Psoas muscle (tissue), 8 donors: ENCODE data around the gene GAS2L1. TPM values are rescaled to one million over a fixed set of nuclear protein-coding genes. Genes with fewer than 3 reads are reported as not detected.

Experiments used
- ATAC-seq, 4 donors: fragments of 200-7000 bp; cut with Tn5 transposase; one replicate each; pipeline ENCODE4 v1.9.1; 2020; ENCODE audit warnings: moderate library complexity in 3 of 4, mild to moderate bottlenecking in 2 of 4
- DNase-seq, 2 donors: peaks; one replicate each; pipeline ENCODE4 v3.0.0-alpha.2; 2020
- H3K27ac ChIP-seq: fragments of 200-600 bp; one replicate; pipeline ENCODE4 v1.8.0; 2022
- H3K27me3 ChIP-seq, 3 donors: fragments of 200-600 bp in 1 of 3; one replicate each; pipeline versions ENCODE4 v1.6.1 to v1.8.0; 2013 to 2022; ENCODE audit warnings: low read length in 2 of 3, mild to moderate bottlenecking in 2 of 3, moderate library complexity in 1 of 3; ENCODE audit not compliant: insufficient read depth in 3 of 3
- H3K36me3 ChIP-seq, 2 donors: fragments of 200-600 bp in 1 of 2; one replicate each; pipeline versions ENCODE4 v1.6.1 to v1.8.0; 2013 to 2022; ENCODE audit warnings: low read depth in 1 of 2, mild to moderate bottlenecking in 1 of 2, moderate library complexity in 1 of 2; ENCODE audit not compliant: insufficient read depth in 1 of 2
- H3K4me1 ChIP-seq: fragments of 200-600 bp; one replicate; pipeline ENCODE4 v1.8.0; 2022
- H3K4me3 ChIP-seq: fragments of 200-600 bp; one replicate; pipeline ENCODE4 v1.8.0; 2022; ENCODE audit warnings: mild to moderate bottlenecking
- H3K9me3 ChIP-seq: fragments of 200-600 bp; one replicate; pipeline ENCODE4 v1.8.0; 2022
- WGBS, 3 donors: extraction: QIAGEN DNeasy Blood & Tissue Kit; methylation state at CpG; one replicate each; pipeline versions ENCODE4 v1.1.6 to v1.1.7; 2013; 5-methylcytosine and 5-hydroxymethylcytosine counted together
- intact Hi-C, 2 donors: fragments of 100-400 bp; cut with DNase I; formaldehyde crosslinking; loops; one replicate each; pipeline versions ENCODE4 v1.11.0 to v1.14.2; 2022
- polyA plus RNA-seq, 3 donors: library from polyadenylated mRNA; stranded (reverse); fragments of 200-250 nt; gene quantifications; one replicate each; pipeline ENCODE4 v1.2.3, GENCODE V29; 2013
- total RNA-seq, 4 donors: library from RNA; stranded (reverse); fragmentation: NEBNext Ultra II Directional in 2 of 4; extraction: Animal tissue kit (Norgen Biotek cat#: 25700) in 2 of 4; gene quantifications; one replicate each; pipeline versions ENCODE4 v1.2.1 to v1.2.4, GENCODE V29; 2021 to 2023
- TF ChIP-seq, protein P1 (sequence below): fragments of 200-600 bp; IDR thresholded peaks from one replicate; pipeline ENCODE4 v1.8.0; 2022; ENCODE audit warnings: antibody characterized with exemption
- donor health status: healthy with polysubstance abuse.
- donor health status: DM: no; HTN: no; CAD: no; lungs with moderate emphysema.
- donor health status: Bipolar disorder and iron deficiency.
- donor health status: healthy.
- donor health status: DM: yes; HTN: yes; CAD: no.
- donor health status: DM: no; HTN: no; CAD: no.
- donor health status: DM: no; HTN: no; CAD: no.
- donor health status: DM: yes; HTN: yes; CAD: no.

Gene GAS2L1
- total and polyA plus RNA-seq, 7 donors: 4.6 to 19.8 (median 5.2) TPM

DNA sequence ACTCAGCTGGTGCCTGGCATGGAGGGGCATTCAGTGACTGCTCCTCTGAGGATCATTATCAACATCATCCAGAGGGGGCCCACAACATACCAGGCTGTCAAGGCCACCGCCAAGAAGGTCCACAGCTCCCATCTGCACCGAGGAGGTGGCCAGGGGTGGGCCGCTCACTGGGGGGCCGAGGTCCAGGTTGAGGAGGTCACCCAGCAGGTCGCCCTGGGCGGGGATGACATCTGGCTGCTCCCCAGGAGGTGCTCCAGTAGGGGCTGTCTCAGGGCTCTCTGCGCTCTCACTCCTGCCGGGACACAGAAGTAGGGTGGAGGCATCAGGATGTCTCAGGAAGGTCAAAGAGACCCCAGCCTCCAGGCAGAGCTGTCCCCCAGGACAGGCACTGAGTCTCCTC, 34.1 kb downstream of the GAS2L1 start:
- 93 to 100% (median 98%) methylated on average over 7 to 8 of the region's 8 CpGs for WGBS, 3 donors
- Histone ChIP-seq H3K9me3 (no peaks in the 10 kb centered on the region), H3K27ac (no peak overlapping the region), H3K4me3 (no peak overlapping the region), H3K36me3 (peaks cover 0 to 58% of the 10 kb centered on the region in 2 donors), H3K4me1 (peaks cover 64% of the 10 kb centered on the region), H3K27me3 (no peaks in the 10 kb centered on the region)
- no peak for DNase-seq
- intact Hi-C loops: no loop called here
- TF ChIP-seq, protein P1, sequence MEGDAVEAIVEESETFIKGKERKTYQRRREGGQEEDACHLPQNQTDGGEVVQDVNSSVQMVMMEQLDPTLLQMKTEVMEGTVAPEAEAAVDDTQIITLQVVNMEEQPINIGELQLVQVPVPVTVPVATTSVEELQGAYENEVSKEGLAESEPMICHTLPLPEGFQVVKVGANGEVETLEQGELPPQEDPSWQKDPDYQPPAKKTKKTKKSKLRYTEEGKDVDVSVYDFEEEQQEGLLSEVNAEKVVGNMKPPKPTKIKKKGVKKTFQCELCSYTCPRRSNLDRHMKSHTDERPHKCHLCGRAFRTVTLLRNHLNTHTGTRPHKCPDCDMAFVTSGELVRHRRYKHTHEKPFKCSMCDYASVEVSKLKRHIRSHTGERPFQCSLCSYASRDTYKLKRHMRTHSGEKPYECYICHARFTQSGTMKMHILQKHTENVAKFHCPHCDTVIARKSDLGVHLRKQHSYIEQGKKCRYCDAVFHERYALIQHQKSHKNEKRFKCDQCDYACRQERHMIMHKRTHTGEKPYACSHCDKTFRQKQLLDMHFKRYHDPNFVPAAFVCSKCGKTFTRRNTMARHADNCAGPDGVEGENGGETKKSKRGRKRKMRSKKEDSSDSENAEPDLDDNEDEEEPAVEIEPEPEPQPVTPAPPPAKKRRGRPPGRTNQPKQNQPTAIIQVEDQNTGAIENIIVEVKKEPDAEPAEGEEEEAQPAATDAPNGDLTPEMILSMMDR: no peak
- ATAC-seq: no peak

DNA sequence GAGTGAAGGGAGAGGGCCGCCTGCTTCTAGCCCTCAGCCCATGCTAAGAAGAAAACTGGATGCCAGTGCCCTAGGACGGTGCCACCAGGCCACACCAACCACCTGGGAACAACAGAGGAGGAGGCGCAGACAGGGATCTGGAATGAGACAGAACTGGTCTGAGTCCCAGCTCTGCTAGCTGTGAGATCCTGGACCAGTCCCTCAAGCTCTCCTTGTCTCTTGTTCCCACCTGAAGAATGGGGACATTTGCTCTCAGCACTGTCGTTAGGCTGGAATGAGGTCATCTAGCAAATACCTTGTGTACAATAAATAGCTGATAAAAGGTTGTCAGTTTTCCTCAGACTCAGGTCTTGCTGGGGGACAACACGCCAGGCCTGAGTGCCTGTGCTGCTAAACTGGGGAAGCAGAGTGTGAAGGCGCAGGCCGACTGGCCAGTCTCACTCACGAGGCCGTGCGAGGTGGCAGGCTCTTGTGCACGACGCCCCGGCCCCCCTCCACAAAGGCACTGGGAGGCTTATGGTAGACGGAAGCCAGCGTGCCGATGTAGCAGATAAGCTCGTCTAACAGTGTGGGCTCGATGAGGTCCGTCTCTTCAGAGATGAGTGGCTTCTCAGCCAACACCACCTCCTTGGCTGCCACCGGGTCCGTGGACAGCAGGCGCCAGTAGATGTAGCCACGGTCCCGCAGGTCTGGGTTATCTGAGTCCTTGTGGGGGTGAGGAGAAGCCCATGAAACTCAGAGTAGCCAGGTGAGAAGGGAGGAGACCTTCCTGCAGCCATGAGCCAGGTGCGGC, 34.8 kb downstream of the GAS2L1 start:
- peaks cover 69% of the 10 kb centered on the region for H3K4me1 ChIP-seq
- no peaks in the 10 kb centered on the region for H3K9me3 ChIP-seq
- no peak overlapping the region for H3K27ac ChIP-seq
- ATAC-seq (no peak), DNase-seq (no peak)
- H3K36me3 ChIP-seq: peaks cover 0 to 64% of the 10 kb centered on the region in 2 donors
- intact Hi-C loops: no loop called here
- WGBS, 3 donors: 93 to 97% (median 94%) methylated on average over 25 of the region's 25 CpGs
- no peak overlapping the region for H3K4me3 ChIP-seq
- TF ChIP-seq, protein P1: no peak
- no peaks in the 10 kb centered on the region for H3K27me3 ChIP-seq

DNA sequence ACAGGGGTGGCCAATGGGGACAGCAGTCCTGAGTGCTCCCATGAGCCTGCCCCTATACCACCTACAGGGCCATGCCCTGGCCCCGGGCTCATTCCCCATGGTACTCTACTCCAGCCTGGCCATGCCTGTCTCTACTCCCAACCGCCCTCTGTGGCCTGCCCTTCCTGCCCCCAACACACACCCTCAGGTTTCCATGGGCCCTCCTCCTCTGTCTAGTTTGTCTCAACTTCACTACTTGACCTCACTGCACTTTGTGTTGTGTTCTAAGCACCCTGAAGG, 35.3 kb downstream of the GAS2L1 start:
- intact Hi-C loops: no loop called here
- Histone ChIP-seq H3K4me3 (no peak overlapping the region), H3K27ac (no peak overlapping the region), H3K9me3 (no peaks in the 10 kb centered on the region), H3K27me3 (no peaks in the 10 kb centered on the region), H3K4me1 (peaks cover 69% of the 10 kb centered on the region), H3K36me3 (peaks cover 0 to 64% of the 10 kb centered on the region in 2 donors)
- DNase-seq (no peak), ATAC-seq (no peak)
- 78 to 96% (median 87%) methylated on average over 2 of the region's 2 CpGs for WGBS, 3 donors
- TF ChIP-seq, protein P1: no peak

DNA sequence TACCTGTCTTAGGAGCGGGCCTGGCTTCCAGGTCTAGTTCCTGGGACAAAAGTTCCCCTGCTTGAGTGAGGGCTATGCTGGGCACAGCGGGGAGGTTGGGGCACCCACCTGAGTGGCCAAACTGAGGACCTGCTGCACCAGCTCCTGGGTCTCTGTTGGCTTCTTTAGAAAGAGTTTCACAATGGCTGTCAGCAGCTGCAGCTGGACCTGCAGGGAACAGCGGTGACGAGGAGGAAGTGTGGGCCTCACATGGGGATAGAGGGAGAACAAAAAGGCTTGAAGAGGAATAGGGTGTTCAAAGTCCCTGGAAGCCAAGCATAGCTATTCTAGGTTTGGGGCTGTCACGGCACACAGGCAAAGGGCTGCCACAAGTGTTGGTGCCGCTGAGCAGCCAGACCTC, 35.7 kb downstream of the GAS2L1 start:
- WGBS, 3 donors: 75 to 88% (median 83%) methylated on average over 6 of the region's 6 CpGs
- TF ChIP-seq, protein P1: no peak
- Histone ChIP-seq H3K27me3 (no peaks in the 10 kb centered on the region), H3K9me3 (no peaks in the 10 kb centered on the region), H3K4me3 (no peak overlapping the region), H3K4me1 (peaks cover 69% of the 10 kb centered on the region), H3K27ac (no peak overlapping the region), H3K36me3 (peaks cover 0 to 65% of the 10 kb centered on the region in 2 donors)
- no peak for DNase-seq
- no peak for ATAC-seq
- intact Hi-C loops: no loop called here
